GM12873 (cell line): ENCODE results near the gene TXNDC16.

ENCODE experiments used
- TF ChIP-seq, protein P1 (sequence below): IDR thresholded peaks from 2 replicates; pipeline ENCODE4 v1.5.1; 2012; ENCODE audit warnings: low read depth, mild to moderate bottlenecking, moderate library complexity, low read length, control low read depth; ENCODE audit not compliant: insufficient read depth; ENCODE audit errors: missing control alignments

TXNDC16 gene

GRCh38 chr14:52552063-52552988 lies at the start of gene TXNDC16, which contains the start of gene GPR137C:
Gene TXNDC16, minus strand, starts transcription at chr14:52552505. Its CDS starts 8,948 bp downstream, at chr14:52543557.
Gene GPR137C, plus strand, starts transcription at chr14:52552836. Its CDS starts 312 bp downstream, at chr14:52553148.
- TF ChIP-seq, protein P1, sequence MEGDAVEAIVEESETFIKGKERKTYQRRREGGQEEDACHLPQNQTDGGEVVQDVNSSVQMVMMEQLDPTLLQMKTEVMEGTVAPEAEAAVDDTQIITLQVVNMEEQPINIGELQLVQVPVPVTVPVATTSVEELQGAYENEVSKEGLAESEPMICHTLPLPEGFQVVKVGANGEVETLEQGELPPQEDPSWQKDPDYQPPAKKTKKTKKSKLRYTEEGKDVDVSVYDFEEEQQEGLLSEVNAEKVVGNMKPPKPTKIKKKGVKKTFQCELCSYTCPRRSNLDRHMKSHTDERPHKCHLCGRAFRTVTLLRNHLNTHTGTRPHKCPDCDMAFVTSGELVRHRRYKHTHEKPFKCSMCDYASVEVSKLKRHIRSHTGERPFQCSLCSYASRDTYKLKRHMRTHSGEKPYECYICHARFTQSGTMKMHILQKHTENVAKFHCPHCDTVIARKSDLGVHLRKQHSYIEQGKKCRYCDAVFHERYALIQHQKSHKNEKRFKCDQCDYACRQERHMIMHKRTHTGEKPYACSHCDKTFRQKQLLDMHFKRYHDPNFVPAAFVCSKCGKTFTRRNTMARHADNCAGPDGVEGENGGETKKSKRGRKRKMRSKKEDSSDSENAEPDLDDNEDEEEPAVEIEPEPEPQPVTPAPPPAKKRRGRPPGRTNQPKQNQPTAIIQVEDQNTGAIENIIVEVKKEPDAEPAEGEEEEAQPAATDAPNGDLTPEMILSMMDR, result no peak

GRCh38 chr14:52599974-52600373 lies 47.7 kb upstream of the TXNDC16 start:
- TF ChIP-seq, protein P1, result no peak

DNA sequence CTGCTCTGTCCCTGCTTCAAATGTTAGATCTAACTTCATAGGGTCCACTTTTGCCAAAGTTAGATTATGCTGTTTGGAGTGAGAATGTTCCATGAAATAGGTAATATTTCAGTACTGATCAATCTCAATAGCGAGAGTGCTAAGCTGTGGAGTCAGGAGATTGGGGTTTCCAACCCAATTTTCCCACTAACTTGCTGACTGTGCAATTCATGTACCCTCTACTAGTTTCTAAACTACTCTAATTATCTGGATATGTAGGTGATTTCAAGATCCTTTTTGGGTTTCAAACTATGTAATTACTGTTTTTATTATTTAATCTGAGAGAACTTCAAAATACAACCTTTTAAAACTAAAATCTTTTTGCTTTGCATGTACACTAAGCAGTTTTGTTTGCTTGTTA lies 46.3 kb upstream of the TXNDC16 start:
- TF ChIP-seq, protein P1, result no peak

- TF ChIP-seq, protein P1, result no peak
Observed at GRCh38 chr14:52596861-52597260, 44.6 kb upstream of the TXNDC16 start.

DNA sequence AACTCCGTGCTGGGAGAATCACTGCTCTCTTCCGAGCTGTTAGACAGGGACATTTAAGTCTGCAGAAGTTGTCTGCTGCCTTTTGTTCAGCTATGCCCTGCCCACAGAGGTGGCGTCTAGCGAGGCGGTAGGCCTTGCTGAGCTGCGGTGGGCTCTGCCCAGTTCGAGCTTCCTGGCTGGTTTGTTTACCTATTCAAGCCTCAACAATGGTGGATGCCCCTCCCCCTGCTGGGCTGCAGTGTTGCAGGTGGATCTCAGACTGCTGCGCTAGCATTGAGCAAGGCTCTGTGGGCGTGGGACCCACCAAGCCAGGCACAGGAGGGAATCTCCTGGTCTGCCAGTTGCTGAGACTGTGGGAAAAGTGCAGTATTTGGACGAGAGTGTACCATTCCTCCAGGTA lies 44.0 kb upstream of the TXNDC16 start:
- TF ChIP-seq, protein P1, result no peak

DNA sequence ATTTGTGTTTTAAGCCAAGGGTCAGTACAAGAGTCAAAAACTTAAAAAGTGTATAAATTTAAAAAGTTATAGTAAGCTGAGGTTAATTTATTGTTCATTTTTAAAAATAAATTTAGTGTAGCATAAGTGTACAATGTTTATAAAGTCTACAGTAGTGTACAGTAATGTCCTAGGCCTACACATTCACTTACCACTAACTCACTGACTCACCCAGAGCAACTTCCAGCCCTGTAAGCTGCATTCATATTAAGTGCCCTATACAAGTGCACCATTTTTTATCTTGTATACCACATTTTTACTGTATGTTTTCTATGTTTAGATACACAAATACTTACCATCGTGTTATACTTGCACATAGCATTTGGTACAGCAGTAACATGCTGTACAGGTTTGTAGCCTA lies 38.0 kb upstream of the TXNDC16 start:
- TF ChIP-seq, protein P1, result no peak

- TF ChIP-seq, protein P1, result no peak
Observed at GRCh38 chr14:52589646-52590045, 37.3 kb upstream of the TXNDC16 start.
